NCI-H510A treated with DMSO at 0.1 percent for 48 hours (cell line): ENCODE data around the gene CUL1.

Experiments used
- DNase-seq: peaks from one replicate; lab custom pipeline; 2025; lab: John Stamatoyannopoulos, UW

The CUL1 gene

GRCh38 chr7:148761499-148762278, 63.0 kb downstream of the CUL1 start:
- no peak for DNase-seq

GRCh38 chr7:148763622-148764021, 64.9 kb downstream of the CUL1 start:
- no peak for DNase-seq

GRCh38 chr7:148770004-148770403, 71.3 kb downstream of the CUL1 start:
- DNase-seq: no peak

- no peak for DNase-seq
Measured at GRCh38 chr7:148772297-148773089, 73.8 kb downstream of the CUL1 start.

- DNase-seq: peak; percentile 60
Measured at GRCh38 chr7:148773334-148773733, 74.6 kb downstream of the CUL1 start.

- no peak for DNase-seq
Measured at GRCh38 chr7:148774471-148774870, 75.8 kb downstream of the CUL1 start.

- DNase-seq: no peak
Measured at GRCh38 chr7:148782757-148783456, 84.2 kb downstream of the CUL1 start.

- DNase-seq: no peak
Measured at GRCh38 chr7:148783801-148784527, 85.3 kb downstream of the CUL1 start.

- no peak for DNase-seq
Measured at GRCh38 chr7:148787571-148788295, 89.0 kb downstream of the CUL1 start.

GRCh38 chr7:148789220-148789619, 90.5 kb downstream of the CUL1 start:
- DNase-seq: no peak

GRCh38 chr7:148790131-148790726, 91.5 kb downstream of the CUL1 start:
- DNase-seq: no peak

GRCh38 chr7:148790850-148791249, 92.1 kb downstream of the CUL1 start:
- no peak for DNase-seq

GRCh38 chr7:148791546-148791945, 92.8 kb downstream of the CUL1 start:
- no peak for DNase-seq

GRCh38 chr7:148793590-148793989, 94.9 kb downstream of the CUL1 start:
- DNase-seq: no peak

GRCh38 chr7:148794476-148794875, 95.8 kb downstream of the CUL1 start:
- no peak for DNase-seq

GRCh38 chr7:148796841-148797240, 98.1 kb downstream of the CUL1 start:
- no peak for DNase-seq

GRCh38 chr7:148799893-148800555, 101.3 kb downstream of the CUL1 start:
- DNase-seq: no peak

- no peak for DNase-seq
Measured at GRCh38 chr7:148800677-148801076, 102.0 kb downstream of the CUL1 start.

- no peak for DNase-seq
Measured at GRCh38 chr7:148802101-148802493, 103.4 kb downstream of the CUL1 start.

- no peak for DNase-seq
Measured at GRCh38 chr7:148803094-148803493, 104.4 kb downstream of the CUL1 start.
